GM12878 (cell line): ENCODE data around the gene SMOC2. TPM values are rescaled to one million over a fixed set of nuclear protein-coding genes. Genes with fewer than 3 reads are reported as not detected.
A peak's percentile ranks its signal among the peaks of the same experiment; 100 is the strongest.

Source experiments
- ATAC-seq: fragments of 200-7000 bp; cut with Tn5 transposase; 3 replicates; pipeline ENCODE4 v1.9.1; 2020; ENCODE audit warnings: mild to moderate bottlenecking, moderate library complexity
- BruUV-seq: library from RNA; stranded (reverse); fragments of 400-500 nt; replicated peaks from 2 replicates; lab custom pipeline; 2021; lab: Mats Ljungman, UMichigan
- CTCF ChIA-PET: fragments of 300-600 bp; sonication (Branson Sonifier 250); formaldehyde crosslinking; extraction: SDS; loops from one replicate; lab custom pipeline; 2021; ENCODE audit warnings: inconsistent platforms; lab: Yijun Ruan, JAX
- POLR2A ChIA-PET: fragments of 350-600 bp; formaldehyde crosslinking; extraction: SDS; loops from one replicate; lab custom pipeline; 2021; ENCODE audit warnings: inconsistent platforms; lab: Charles Lee
- RAD21 ChIA-PET: fragments of 300-600 bp; sonication (Branson Sonifier 250); formaldehyde crosslinking; loops from one replicate; lab custom pipeline; 2023; ENCODE audit warnings: antibody characterized with exemption; ENCODE audit not compliant: unreplicated experiment; lab: Charles Lee
- SMC1A ChIA-PET: fragments of 300-600 bp; sonication (Branson Sonifier 250); formaldehyde crosslinking; loops from one replicate; lab custom pipeline; 2023; ENCODE audit not compliant: unreplicated experiment, uncharacterized antibody; lab: Charles Lee
- DNase-seq: peaks from one replicate; pipeline ENCODE4 v3.0.0-alpha.2; 2011; ENCODE audit warnings: low read depth, low spot score
- FAIRE-seq: peaks from 3 replicates; lab custom pipeline; 2011; peaks lifted over from hg19 to GRCh38; lab: Jason Lieb, UNC
- H2AFZ ChIP-seq: 2 replicates; pipeline ENCODE4 v1.6.0; 2011; ENCODE audit warnings: low read depth, low read length, control low read depth; ENCODE audit not compliant: control insufficient read depth
- H3K27ac ChIP-seq: 2 replicates; pipeline ENCODE4 v1.5.1; 2011; ENCODE audit warnings: control low read depth; ENCODE audit not compliant: control insufficient read depth, insufficient read depth
- H3K27me3 ChIP-seq, 2 experiments: replicated peaks in 1 of 2; 2 replicates each; pipeline versions ENCODE4 v1.6.0 to v1.6.1; 2011; ENCODE audit warnings: low read length in 1 of 2; ENCODE audit not compliant: control insufficient read depth in 2 of 2, insufficient read depth in 2 of 2
- H3K36me3 ChIP-seq, 2 experiments: 2 replicates each; pipeline ENCODE4 v1.5.1; 2011; ENCODE audit warnings: low read length in 1 of 2; ENCODE audit not compliant: control insufficient read depth in 2 of 2, insufficient read depth in 2 of 2
- H3K4me1 ChIP-seq: 2 replicates; pipeline ENCODE4 v1.6.1; 2011; ENCODE audit warnings: mild to moderate bottlenecking, low read length, moderate library complexity, mixed read lengths; ENCODE audit not compliant: control insufficient read depth, insufficient read depth
- H3K4me2 ChIP-seq: 2 replicates; pipeline ENCODE4 v1.6.0; 2011; ENCODE audit warnings: control low read depth; ENCODE audit not compliant: control insufficient read depth, insufficient read depth
- H3K4me3 ChIP-seq: fragments of 200-600 bp; sonication (generic); 2 replicates; pipeline ENCODE4 v1.5.1; 2016
- H3K79me2 ChIP-seq: 2 replicates; pipeline ENCODE4 v1.6.0; 2011; ENCODE audit warnings: low read length; ENCODE audit not compliant: control insufficient read depth, insufficient read depth
- H3K9ac ChIP-seq: 2 replicates; pipeline ENCODE4 v1.8.0; 2011; ENCODE audit warnings: low read length, control low read depth, mixed read lengths; ENCODE audit not compliant: control insufficient read depth, insufficient read depth
- H3K9me3 ChIP-seq: replicated peaks from 3 replicates; pipeline ENCODE4 v1.5.1; 2011; ENCODE audit warnings: mild to moderate bottlenecking, low read length; ENCODE audit not compliant: control insufficient read depth, insufficient read depth
- H4K20me1 ChIP-seq: 2 replicates; pipeline ENCODE4 v1.6.0; 2011; ENCODE audit not compliant: control insufficient read depth, insufficient read depth
- BCL3 ChIP-seq: IDR thresholded peaks from 2 replicates; pipeline ENCODE4 v1.6.1; 2011; ENCODE audit warnings: borderline replicate concordance, low read depth, mild to moderate bottlenecking, moderate library complexity, low read length; ENCODE audit not compliant: insufficient read depth, poor library complexity, severe bottlenecking
- BMI1 ChIP-seq: fragments of 450-650 bp; IDR thresholded peaks from 2 replicates; pipeline ENCODE4 v1.6.1; 2016; ENCODE audit warnings: mild to moderate bottlenecking, moderate library complexity, borderline replicate concordance
- CREB1 ChIP-seq: IDR thresholded peaks from 2 replicates; pipeline ENCODE4 v1.6.1; 2012; ENCODE audit warnings: low read depth, mild to moderate bottlenecking, inconsistent platforms
- ZNF384 ChIP-seq: IDR thresholded peaks from 2 replicates; pipeline ENCODE4 v1.6.1; 2012; ENCODE audit warnings: low read depth, mild to moderate bottlenecking, low read length, improper control_type of control experiment, borderline replicate concordance
- WGBS: methylation state at CpG from one replicate; pipeline ENCODE4 v1.1.6; 2016; ENCODE audit warnings: low lambda C conversion rate; ENCODE audit not compliant: insufficient replicate concordance, insufficient coverage; ENCODE audit errors: missing lambda C conversion rate; 5-methylcytosine and 5-hydroxymethylcytosine counted together
- in situ Hi-C: fragments of 300-500 bp; cut with MboI; formaldehyde crosslinking; loops from 9 replicates; pipeline ENCODE4 v1.14.3; 2018; ENCODE audit warnings: mixed read lengths
- intact Hi-C: fragments of 100-400 bp; cut with micrococcal nuclease; formaldehyde crosslinking; loops from one replicate; pipeline ENCODE4 v1.14.2; 2022; ENCODE audit not compliant: unreplicated experiment
- polyA plus RNA-seq, 11 experiments: library from polyadenylated mRNA; depleted of rRNA in 4 of 11; unstranded in 6 of 11; stranded (reverse) in 5 of 11; fragments of >200 nt; fragmentation: Nextera tagmentation in 4 of 11; fragmentation: Illumina TruSeq in 1 of 11; extraction: Ambion mirVana in 4 of 11; extraction: Trizol in 1 of 11; gene quantifications; 1 replicate in 1 of 11; 2 replicates in 10 of 11; pipeline versions ENCODE4 v1.2.1 to v1.2.3, GENCODE V29; 2011 to 2016; ENCODE audit warnings: inconsistent platforms in 2 of 11, missing spikeins in 2 of 11, low read depth in 1 of 11
- total RNA-seq, 4 experiments: library from RNA; depleted of rRNA in 3 of 4; stranded (reverse); fragments of >200 nt in 3 of 4; fragmentation: Illumina TruSeq in 1 of 4; extraction: Trizol in 1 of 4; gene quantifications; 2 replicates each; pipeline versions ENCODE4 v1.2.1 to v1.2.3, GENCODE V29; 2013 to 2021

SMOC2 gene
- total and polyA plus RNA-seq, 10 of the 15 experiments (the other 5 are each of a cell fraction or from before 2014, with no cell fraction given), result 0.10 to 0.12 TPM; not detected in 8

- SMC1A ChIA-PET, result no interaction called here
- intact Hi-C loops, result no loop called here
These were observed 116.5 kb downstream of the SMOC2 start for GRCh38 chr6:168557512-168557911.

GRCh38 chr6:168558686-168559085, 117.7 kb downstream of the SMOC2 start:
- Histone ChIP-seq H3K4me2 (no peak overlapping the region), H3K9ac (no peak overlapping the region), H3K27ac (no peak overlapping the region), H3K27me3 (no peaks in the 10 kb centered on the region), H3K36me3 (no peaks in the 10 kb centered on the region), H3K4me1 (no peaks in the 10 kb centered on the region), H4K20me1 (no peaks in the 10 kb centered on the region), H3K4me3 (no peak overlapping the region), H3K9me3 (no peaks in the 10 kb centered on the region), H2AFZ (no peak overlapping the region), H3K79me2 (no peaks in the 10 kb centered on the region)
- ChIA-PET SMC1A (no interaction called here), CTCF (no interaction called here), RAD21 (no interaction called here), POLR2A (no interaction called here)
- DNase-seq (no peak), ATAC-seq (no peak), FAIRE-seq (no peak)
- intact Hi-C loops (no loop called here), in situ Hi-C loops (no loop called here)
- TF ChIP-seq BCL3, result peak; percentile 75
- TF ChIP-seq ZNF384, result no peak
- BruUV-seq, result no TSS peak
- 74% methylated on average over 20 of the region's 20 CpGs for whole genome bisulfite sequencing

More at GRCh38 chr6:168557512-168557911, 116.5 kb downstream of the SMOC2 start:
- RAD21 ChIA-PET, result no interaction called here
- no peak overlapping the region for H3K4me3 ChIP-seq
- no peak for ATAC-seq
- H3K9me3 ChIP-seq, result no peaks in the 10 kb centered on the region
- no peak for FAIRE-seq
- no peaks in the 10 kb centered on the region for H3K4me1 ChIP-seq
- BruUV-seq, result no TSS peak
- no peaks in the 10 kb centered on the region for H3K36me3 ChIP-seq
- no peak overlapping the region for H3K4me2 ChIP-seq
- CTCF ChIA-PET, result no interaction called here
- no peak overlapping the region for H3K9ac ChIP-seq
- POLR2A ChIA-PET, result no interaction called here
- no peak for DNase-seq
- H4K20me1 ChIP-seq, result no peaks in the 10 kb centered on the region
- no peak overlapping the region for H2AFZ ChIP-seq
- H3K79me2 ChIP-seq, result no peaks in the 10 kb centered on the region
- H3K27me3 ChIP-seq, result no peaks in the 10 kb centered on the region
- TF ChIP-seq CREB1 (peak; percentile 64; the same call in 1 of the 2 replicates), BMI1 (no peak)
- 27% methylated on average over 8 of the region's 8 CpGs for WGBS
- in situ Hi-C loops, result no loop called here
- no peak overlapping the region for H3K27ac ChIP-seq
